WTC11 (cell line): ENCODE results near the gene LSP1. TPM values are rescaled to one million over a fixed set of nuclear protein-coding genes. Genes with fewer than 3 reads are reported as not detected.
A peak's percentile ranks its signal among the peaks of the same experiment; 100 is the strongest.

Source experiments
- ATAC-seq: fragments of 200-7000 bp; cut with Tn5 transposase; 2 replicates; pipeline ENCODE4 v1.10.0; 2021; ENCODE audit warnings: mild to moderate bottlenecking, moderate library complexity
- CTCF ChIA-PET: fragments of 300-600 bp; sonication (Branson Sonifier 250); formaldehyde crosslinking; loops from one replicate; lab custom pipeline; 2021; ENCODE audit warnings: antibody characterized with exemption; lab: Charles Lee
- POLR2A ChIA-PET: fragments of 350-600 bp; sonication (Branson Sonifier 250); formaldehyde crosslinking; loops from one replicate; lab custom pipeline; 2021; ENCODE audit warnings: antibody characterized with exemption; lab: Charles Lee
- DNase-seq: peaks from one replicate; pipeline ENCODE4 v3.0.0; 2021; ENCODE audit warnings: low spot score
- H3K27ac Mint-ChIP-seq: 2 replicates; pipeline ENCODE4 v1.8.0; 2021; ENCODE audit warnings: mixed read lengths
- H3K27me3 Mint-ChIP-seq: 2 replicates; pipeline ENCODE4 v1.8.0; 2021; ENCODE audit warnings: low read depth, mild to moderate bottlenecking, moderate library complexity, mixed read lengths
- H3K36me3 Mint-ChIP-seq: 2 replicates; pipeline ENCODE4 v1.8.0; 2021; ENCODE audit warnings: mixed read lengths
- H3K4me1 Mint-ChIP-seq: 2 replicates; pipeline ENCODE4 v1.8.0; 2022; ENCODE audit warnings: mixed read lengths
- H3K4me3 Mint-ChIP-seq: 2 replicates; pipeline ENCODE4 v1.8.0; 2021; ENCODE audit warnings: mild to moderate bottlenecking, moderate library complexity, mixed read lengths
- H3K9me3 Mint-ChIP-seq: 2 replicates; pipeline ENCODE4 v1.8.0; 2021; ENCODE audit warnings: mixed read lengths
- ESRRA ChIP-seq: sonication (generic); formaldehyde crosslinking; IDR thresholded peaks from 2 replicates; pipeline ENCODE4 v1.8.1; 2022; ENCODE audit warnings: mild to moderate bottlenecking, missing genetic modification reagents, borderline replicate concordance
- GTF2I ChIP-seq: fragments of 250-450 bp; sonication (Bioruptor Pico); conservative IDR thresholded peaks from 2 replicates; pipeline ENCODE4 v1.4.0; 2021; ENCODE audit warnings: mild to moderate bottlenecking
- JUN ChIP-seq: sonication (generic); formaldehyde crosslinking; IDR thresholded peaks from 2 replicates; pipeline ENCODE4 v1.8.0; 2023; ENCODE audit warnings: mild to moderate bottlenecking, missing genetic modification reagents
- MYBL2 ChIP-seq: sonication (generic); formaldehyde crosslinking; IDR thresholded peaks from 2 replicates; pipeline ENCODE4 v1.8.1; 2023; ENCODE audit warnings: mild to moderate bottlenecking, moderate library complexity, missing genetic modification reagents
- NR1H2 ChIP-seq: sonication (generic); formaldehyde crosslinking; IDR thresholded peaks from 2 replicates; pipeline ENCODE4 v1.9.0; 2021; ENCODE audit warnings: mild to moderate bottlenecking, moderate library complexity, missing genetic modification reagents
- RORB ChIP-seq: fragments of 250-450 bp; sonication (Bioruptor Pico); IDR thresholded peaks from 2 replicates; pipeline ENCODE4 v1.9.0; 2021; ENCODE audit warnings: mild to moderate bottlenecking
- TCF7 ChIP-seq: sonication (generic); formaldehyde crosslinking; IDR thresholded peaks from 2 replicates; pipeline ENCODE4 v1.8.0; 2022; ENCODE audit warnings: mild to moderate bottlenecking, low read depth, missing genetic modification reagents, moderate library complexity
- TP53 ChIP-seq: sonication (generic); formaldehyde crosslinking; IDR thresholded peaks from 2 replicates; pipeline ENCODE4 v1.8.1; 2023; ENCODE audit warnings: mild to moderate bottlenecking, missing genetic modification reagents
- ZNF263 ChIP-seq: sonication (generic); formaldehyde crosslinking; IDR thresholded peaks from 2 replicates; pipeline ENCODE4 v1.8.1; 2022; ENCODE audit warnings: low read depth, mild to moderate bottlenecking, moderate library complexity, missing genetic modification reagents
- ZNF317 ChIP-seq: sonication (generic); formaldehyde crosslinking; IDR thresholded peaks from 2 replicates; pipeline ENCODE4 v1.8.1; 2023; ENCODE audit warnings: low read depth, mild to moderate bottlenecking, moderate library complexity, missing genetic modification reagents, borderline replicate concordance
- ZNF396 ChIP-seq: fragments of 250-450 bp; sonication (Bioruptor Pico); IDR thresholded peaks from 2 replicates; pipeline ENCODE4 v1.8.0; 2021; ENCODE audit warnings: mild to moderate bottlenecking, moderate library complexity, borderline replicate concordance
- ZNF423 ChIP-seq: fragments of 250-450 bp; sonication (Bioruptor Pico); IDR thresholded peaks from 2 replicates; pipeline ENCODE4 v2.1.2; 2022; ENCODE audit warnings: mild to moderate bottlenecking, moderate library complexity
- total RNA-seq: library from RNA; stranded (reverse); gene quantifications from 3 replicates; pipeline ENCODE4 v1.2.3, GENCODE V29; 2021
- TF ChIP-seq, protein P1 (sequence below): sonication (generic); formaldehyde crosslinking; IDR thresholded peaks from 2 replicates; pipeline ENCODE4 v1.8.0; 2023; ENCODE audit warnings: missing genetic modification reagents
- TF ChIP-seq, protein P2 (sequence below): fragments of 200-600 bp; IDR thresholded peaks from 2 replicates; pipeline ENCODE4 v1.8.0; 2022; ENCODE audit warnings: antibody characterized with exemption
- TF ChIP-seq, protein P3 (sequence below): sonication (generic); formaldehyde crosslinking; IDR thresholded peaks from 2 replicates; pipeline ENCODE4 v1.8.0; 2023; ENCODE audit warnings: missing genetic modification reagents, mild to moderate bottlenecking, borderline replicate concordance
- TF ChIP-seq, protein P4 (sequence below): sonication (generic); formaldehyde crosslinking; IDR thresholded peaks from 2 replicates; pipeline ENCODE4 v1.8.1; 2023; ENCODE audit warnings: mild to moderate bottlenecking, missing genetic modification reagents, moderate library complexity

The LSP1 gene
- total RNA-seq, 1 experiment from 2014 or later, result 0.77 TPM

DNA sequence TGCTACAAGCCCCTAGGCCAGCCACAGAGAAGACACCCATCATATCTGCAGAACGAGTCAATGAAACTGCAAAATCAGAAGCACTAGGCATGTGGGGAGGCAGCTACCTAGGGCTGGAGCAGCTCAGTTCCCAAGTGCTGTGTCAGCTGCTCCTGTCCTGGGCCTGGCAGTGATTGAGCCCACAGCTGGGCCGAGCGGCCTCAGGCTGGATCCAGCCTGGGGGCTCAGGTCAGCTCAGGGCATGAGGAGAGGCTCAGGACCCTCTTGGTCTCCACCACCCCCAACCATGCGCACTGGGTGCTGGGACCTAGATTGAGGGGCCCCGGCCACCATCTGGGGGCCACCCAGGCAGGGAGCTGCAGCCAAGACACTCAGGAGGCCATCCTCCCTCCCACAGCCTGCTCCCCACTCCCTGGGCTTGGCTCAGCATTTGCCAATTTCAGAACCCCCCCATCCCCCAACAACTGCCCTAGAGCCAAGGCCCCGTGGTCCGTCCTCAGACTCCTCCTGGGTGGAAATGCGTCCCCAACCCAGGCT, 64.2 kb downstream of the LSP1 start (continued):
- TF ChIP-seq, protein P1, sequence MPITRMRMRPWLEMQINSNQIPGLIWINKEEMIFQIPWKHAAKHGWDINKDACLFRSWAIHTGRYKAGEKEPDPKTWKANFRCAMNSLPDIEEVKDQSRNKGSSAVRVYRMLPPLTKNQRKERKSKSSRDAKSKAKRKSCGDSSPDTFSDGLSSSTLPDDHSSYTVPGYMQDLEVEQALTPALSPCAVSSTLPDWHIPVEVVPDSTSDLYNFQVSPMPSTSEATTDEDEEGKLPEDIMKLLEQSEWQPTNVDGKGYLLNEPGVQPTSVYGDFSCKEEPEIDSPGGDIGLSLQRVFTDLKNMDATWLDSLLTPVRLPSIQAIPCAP (CRISPR knock-in tag), result no peak

DNA sequence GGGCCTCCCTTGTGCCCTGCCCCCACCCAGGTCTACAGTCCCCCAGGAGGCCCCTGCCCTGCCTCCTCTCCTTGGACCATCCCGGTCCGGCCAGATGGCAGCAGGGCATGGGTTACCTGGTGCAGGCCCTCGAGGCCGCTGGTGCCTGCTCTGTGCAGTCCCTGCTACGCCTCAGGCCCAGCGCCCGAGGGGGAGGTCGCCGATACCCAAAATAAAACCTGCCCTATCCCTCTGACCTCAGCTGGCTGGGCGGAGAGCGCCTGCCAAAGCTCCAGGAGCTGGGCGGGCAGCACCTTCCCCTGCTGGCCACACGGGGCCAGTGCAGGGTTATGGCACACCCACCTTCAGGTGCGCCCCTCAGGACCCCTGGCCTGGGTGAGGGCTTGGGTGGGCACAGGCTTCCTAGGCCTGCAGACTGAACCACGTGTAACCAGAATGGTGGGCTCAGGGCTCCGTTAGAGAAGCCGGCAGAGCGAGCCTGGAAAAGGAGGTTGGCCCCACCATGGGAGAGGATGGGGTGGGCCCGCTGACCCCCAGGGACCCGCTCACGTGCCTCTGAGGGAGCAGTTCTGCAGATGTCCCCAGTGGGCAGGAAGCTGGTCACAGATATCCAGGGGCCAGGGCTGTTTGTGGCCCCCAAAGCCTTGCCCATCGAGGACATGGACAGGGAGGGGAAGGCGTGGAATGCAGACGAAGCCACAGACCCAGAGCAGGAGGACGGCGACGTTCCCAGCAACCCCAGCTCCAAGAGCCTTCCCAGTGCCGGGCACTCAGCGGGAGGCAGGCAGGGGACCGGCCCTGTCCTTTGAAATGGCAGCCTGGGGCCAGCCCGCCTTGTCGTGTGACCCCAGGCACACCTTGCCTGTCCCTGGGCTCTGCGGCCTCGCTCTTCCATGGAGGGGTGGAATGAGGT, 64.9 kb downstream of the LSP1 start:
- CTCF ChIA-PET, result interaction anchor here (0.5 to 2.5 kb wide), 22 partner anchors 9 to 270 kb away, joined by 3 to 27 read pairs (median 4); partner anchors contain the start of gene PRR33
- Mint-ChIP-seq H3K36me3 (no peaks in the 10 kb centered on the region), H3K27ac (no peak overlapping the region)
- DNase-seq, result peak; percentile 49
- TF ChIP-seq RORB (CRISPR knock-in tag) (no peak), TP53 (CRISPR knock-in tag) (no peak), ESRRA (CRISPR knock-in tag) (no peak), MYBL2 (CRISPR knock-in tag) (no peak), ZNF423 (peak; percentile 50; the same call in 1 of the 2 replicates), JUN (CRISPR knock-in tag) (no peak), ZNF396 (CRISPR knock-in tag) (no peak)
- TF ChIP-seq, protein P2, sequence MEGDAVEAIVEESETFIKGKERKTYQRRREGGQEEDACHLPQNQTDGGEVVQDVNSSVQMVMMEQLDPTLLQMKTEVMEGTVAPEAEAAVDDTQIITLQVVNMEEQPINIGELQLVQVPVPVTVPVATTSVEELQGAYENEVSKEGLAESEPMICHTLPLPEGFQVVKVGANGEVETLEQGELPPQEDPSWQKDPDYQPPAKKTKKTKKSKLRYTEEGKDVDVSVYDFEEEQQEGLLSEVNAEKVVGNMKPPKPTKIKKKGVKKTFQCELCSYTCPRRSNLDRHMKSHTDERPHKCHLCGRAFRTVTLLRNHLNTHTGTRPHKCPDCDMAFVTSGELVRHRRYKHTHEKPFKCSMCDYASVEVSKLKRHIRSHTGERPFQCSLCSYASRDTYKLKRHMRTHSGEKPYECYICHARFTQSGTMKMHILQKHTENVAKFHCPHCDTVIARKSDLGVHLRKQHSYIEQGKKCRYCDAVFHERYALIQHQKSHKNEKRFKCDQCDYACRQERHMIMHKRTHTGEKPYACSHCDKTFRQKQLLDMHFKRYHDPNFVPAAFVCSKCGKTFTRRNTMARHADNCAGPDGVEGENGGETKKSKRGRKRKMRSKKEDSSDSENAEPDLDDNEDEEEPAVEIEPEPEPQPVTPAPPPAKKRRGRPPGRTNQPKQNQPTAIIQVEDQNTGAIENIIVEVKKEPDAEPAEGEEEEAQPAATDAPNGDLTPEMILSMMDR, result peak; percentile 55; the same call in 1 of the 2 replicates
- TF ChIP-seq, protein P3, sequence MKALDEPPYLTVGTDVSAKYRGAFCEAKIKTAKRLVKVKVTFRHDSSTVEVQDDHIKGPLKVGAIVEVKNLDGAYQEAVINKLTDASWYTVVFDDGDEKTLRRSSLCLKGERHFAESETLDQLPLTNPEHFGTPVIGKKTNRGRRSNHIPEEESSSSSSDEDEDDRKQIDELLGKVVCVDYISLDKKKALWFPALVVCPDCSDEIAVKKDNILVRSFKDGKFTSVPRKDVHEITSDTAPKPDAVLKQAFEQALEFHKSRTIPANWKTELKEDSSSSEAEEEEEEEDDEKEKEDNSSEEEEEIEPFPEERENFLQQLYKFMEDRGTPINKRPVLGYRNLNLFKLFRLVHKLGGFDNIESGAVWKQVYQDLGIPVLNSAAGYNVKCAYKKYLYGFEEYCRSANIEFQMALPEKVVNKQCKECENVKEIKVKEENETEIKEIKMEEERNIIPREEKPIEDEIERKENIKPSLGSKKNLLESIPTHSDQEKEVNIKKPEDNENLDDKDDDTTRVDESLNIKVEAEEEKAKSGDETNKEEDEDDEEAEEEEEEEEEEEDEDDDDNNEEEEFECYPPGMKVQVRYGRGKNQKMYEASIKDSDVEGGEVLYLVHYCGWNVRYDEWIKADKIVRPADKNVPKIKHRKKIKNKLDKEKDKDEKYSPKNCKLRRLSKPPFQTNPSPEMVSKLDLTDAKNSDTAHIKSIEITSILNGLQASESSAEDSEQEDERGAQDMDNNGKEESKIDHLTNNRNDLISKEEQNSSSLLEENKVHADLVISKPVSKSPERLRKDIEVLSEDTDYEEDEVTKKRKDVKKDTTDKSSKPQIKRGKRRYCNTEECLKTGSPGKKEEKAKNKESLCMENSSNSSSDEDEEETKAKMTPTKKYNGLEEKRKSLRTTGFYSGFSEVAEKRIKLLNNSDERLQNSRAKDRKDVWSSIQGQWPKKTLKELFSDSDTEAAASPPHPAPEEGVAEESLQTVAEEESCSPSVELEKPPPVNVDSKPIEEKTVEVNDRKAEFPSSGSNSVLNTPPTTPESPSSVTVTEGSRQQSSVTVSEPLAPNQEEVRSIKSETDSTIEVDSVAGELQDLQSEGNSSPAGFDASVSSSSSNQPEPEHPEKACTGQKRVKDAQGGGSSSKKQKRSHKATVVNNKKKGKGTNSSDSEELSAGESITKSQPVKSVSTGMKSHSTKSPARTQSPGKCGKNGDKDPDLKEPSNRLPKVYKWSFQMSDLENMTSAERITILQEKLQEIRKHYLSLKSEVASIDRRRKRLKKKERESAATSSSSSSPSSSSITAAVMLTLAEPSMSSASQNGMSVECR (CRISPR knock-in tag), result no peak
- TF ChIP-seq, all 79 proteins: peak for 2
- Mint-ChIP-seq H3K27me3 (no peaks in the 10 kb centered on the region; the same call in 1 of the 2 replicates), H3K4me3 (no peak overlapping the region), H3K9me3 (peaks cover 13% of the 10 kb centered on the region), H3K4me1 (no peaks in the 10 kb centered on the region)
- POLR2A ChIA-PET, result no interaction called here
- ATAC-seq, result peak; percentile 86

DNA sequence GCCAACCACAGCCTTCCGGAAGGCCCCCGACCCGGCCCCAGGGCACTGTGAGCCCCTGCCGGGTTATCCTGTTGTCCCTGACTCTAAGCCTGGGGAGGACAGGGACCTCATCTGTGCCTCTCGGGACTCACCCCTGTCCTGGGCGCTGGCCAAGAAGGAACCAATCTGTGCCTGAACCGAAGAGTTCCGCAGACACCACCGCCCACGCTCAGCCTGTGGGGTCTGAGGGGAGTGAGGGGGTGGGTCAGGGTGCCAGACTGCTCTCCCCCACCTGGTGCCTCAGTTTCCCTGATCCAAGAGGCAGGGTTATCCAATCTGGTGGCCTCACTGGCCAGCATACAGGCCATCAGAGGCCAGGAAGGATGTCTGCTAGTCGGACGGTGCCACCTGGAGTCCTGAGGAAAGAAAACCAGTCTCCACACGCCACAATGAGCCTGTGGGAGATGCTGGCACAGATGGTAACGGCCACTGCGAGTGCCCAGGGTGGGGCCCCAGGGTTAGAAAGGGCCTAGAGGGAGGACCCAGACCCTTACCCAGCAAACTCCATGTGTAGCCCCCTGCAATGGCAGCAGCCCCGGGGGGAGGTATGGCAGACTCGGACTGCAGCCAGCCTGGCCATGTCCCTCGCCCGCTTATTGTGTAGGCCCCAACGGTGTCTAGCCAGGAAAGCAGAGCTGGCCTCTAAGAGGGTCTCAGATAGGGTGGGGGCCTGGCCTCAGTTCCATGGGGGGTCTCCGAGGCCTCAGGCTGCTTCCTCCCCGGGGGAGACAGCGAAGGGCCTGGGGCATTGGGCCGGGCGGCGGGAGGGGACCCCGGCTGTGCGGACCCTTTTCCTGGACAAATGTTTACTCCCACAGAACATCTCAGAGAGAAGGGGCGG, 65.8 kb downstream of the LSP1 start:
- ATAC-seq, result no peak
- TF ChIP-seq NR1H2 (CRISPR knock-in tag) (no peak), TCF7 (no peak), ZNF263 (CRISPR knock-in tag) (no peak), JUN (CRISPR knock-in tag) (no peak), ZNF317 (CRISPR knock-in tag) (no peak), GTF2I (no peak)
- TF ChIP-seq, protein P4, sequence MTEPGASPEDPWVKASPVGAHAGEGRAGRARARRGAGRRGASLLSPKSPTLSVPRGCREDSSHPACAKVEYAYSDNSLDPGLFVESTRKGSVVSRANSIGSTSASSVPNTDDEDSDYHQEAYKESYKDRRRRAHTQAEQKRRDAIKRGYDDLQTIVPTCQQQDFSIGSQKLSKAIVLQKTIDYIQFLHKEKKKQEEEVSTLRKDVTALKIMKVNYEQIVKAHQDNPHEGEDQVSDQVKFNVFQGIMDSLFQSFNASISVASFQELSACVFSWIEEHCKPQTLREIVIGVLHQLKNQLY (CRISPR knock-in tag), result no peak
- TF ChIP-seq, all 79 proteins: peak for 0
- H3K9me3 Mint-ChIP-seq, result peaks cover 13% of the 10 kb centered on the region
- POLR2A ChIA-PET, result no interaction called here
- H3K4me3 Mint-ChIP-seq, result no peak overlapping the region
- no peaks in the 10 kb centered on the region for H3K36me3 Mint-ChIP-seq
- no peak for DNase-seq
- H3K27ac Mint-ChIP-seq, result no peak overlapping the region
- H3K27me3 Mint-ChIP-seq, result no peaks in the 10 kb centered on the region; the same call in 1 of the 2 replicates
- no peaks in the 10 kb centered on the region for H3K4me1 Mint-ChIP-seq
- CTCF ChIA-PET, result interaction anchor here (0.9 to 2.5 kb wide), 13 partner anchors 27 to 266 kb away, joined by 3 to 27 read pairs (median 4); partner anchors contain the start of gene PRR33
